ENCODE results near the gene SYTL3.

GRCh38 chr6:158810155-158811095 lies 160.6 kb downstream of the SYTL3 start:
- peak; percentile 66 for TF ChIP-seq POLR2AphosphoS5 (IDR thresholded peaks at IDR 0.05; ENCODE audit: low read depth, low read length)
- no peak for TF ChIP-seq POLR2A (IDR thresholded peaks at IDR 0.05; ENCODE audit: low read depth, low read length)
